ENCODE results near the gene NELFB. TPM values are rescaled to one million over a fixed set of nuclear protein-coding genes. Genes with fewer than 3 reads are reported as not detected.

The NELFB gene
- total RNA-seq, 1 donor from 2014 or later, result 33.9 TPM

GRCh38 chr9:137307255-137308056 is 52.3 kb downstream of the NELFB start:
- H3K9ac ChIP-seq (ENCODE audit: low read depth in 1 of 3, low read length in 3 of 3), result no peak overlapping the region
- H3K4me1 ChIP-seq (ENCODE audit: control insufficient read depth in 3 of 3, insufficient read depth in 3 of 3, low read length in 3 of 3), result peaks cover 39 to 48% (median 41%) of the 10 kb centered on the region in 3 donors
- H3K9me3 ChIP-seq (ENCODE audit: control insufficient read depth in 3 of 3, low read length in 3 of 3), result no peaks in the 10 kb centered on the region
- no peak overlapping the region for H3K4me3 ChIP-seq (ENCODE audit: low read length in 3 of 3)
- H3K27me3 ChIP-seq (ENCODE audit: control insufficient read depth in 3 of 3, insufficient read depth in 3 of 3, low read length in 3 of 3), result peaks cover 25 to 66% (median 42%) of the 10 kb centered on the region in 3 donors
- H3K36me3 ChIP-seq (ENCODE audit: control insufficient read depth in 3 of 3, insufficient read depth in 3 of 3, low read length in 3 of 3), result no peaks in the 10 kb centered on the region
- no peak overlapping the region for H3K27ac ChIP-seq (ENCODE audit: low read depth, low read length)

GRCh38 chr9:137308057-137308619 is 53.0 kb downstream of the NELFB start:
- H3K27me3 ChIP-seq (ENCODE audit: control insufficient read depth in 3 of 3, insufficient read depth in 3 of 3, low read length in 3 of 3), result peaks cover 30 to 64% (median 41%) of the 10 kb centered on the region in 3 donors
- no peak overlapping the region for H3K27ac ChIP-seq (ENCODE audit: low read depth, low read length)
- peaks cover 39 to 45% (median 41%) of the 10 kb centered on the region in 3 donors for H3K4me1 ChIP-seq (ENCODE audit: control insufficient read depth in 3 of 3, insufficient read depth in 3 of 3, low read length in 3 of 3)
- no peaks in the 10 kb centered on the region for H3K36me3 ChIP-seq (ENCODE audit: control insufficient read depth in 3 of 3, insufficient read depth in 3 of 3, low read length in 3 of 3)
- H3K9ac ChIP-seq (ENCODE audit: low read depth in 1 of 3, low read length in 3 of 3), result no peak overlapping the region
- no peaks in the 10 kb centered on the region for H3K9me3 ChIP-seq (ENCODE audit: control insufficient read depth in 3 of 3, low read length in 3 of 3)
- H3K4me3 ChIP-seq (ENCODE audit: low read length in 3 of 3), result no peak overlapping the region

DNA sequence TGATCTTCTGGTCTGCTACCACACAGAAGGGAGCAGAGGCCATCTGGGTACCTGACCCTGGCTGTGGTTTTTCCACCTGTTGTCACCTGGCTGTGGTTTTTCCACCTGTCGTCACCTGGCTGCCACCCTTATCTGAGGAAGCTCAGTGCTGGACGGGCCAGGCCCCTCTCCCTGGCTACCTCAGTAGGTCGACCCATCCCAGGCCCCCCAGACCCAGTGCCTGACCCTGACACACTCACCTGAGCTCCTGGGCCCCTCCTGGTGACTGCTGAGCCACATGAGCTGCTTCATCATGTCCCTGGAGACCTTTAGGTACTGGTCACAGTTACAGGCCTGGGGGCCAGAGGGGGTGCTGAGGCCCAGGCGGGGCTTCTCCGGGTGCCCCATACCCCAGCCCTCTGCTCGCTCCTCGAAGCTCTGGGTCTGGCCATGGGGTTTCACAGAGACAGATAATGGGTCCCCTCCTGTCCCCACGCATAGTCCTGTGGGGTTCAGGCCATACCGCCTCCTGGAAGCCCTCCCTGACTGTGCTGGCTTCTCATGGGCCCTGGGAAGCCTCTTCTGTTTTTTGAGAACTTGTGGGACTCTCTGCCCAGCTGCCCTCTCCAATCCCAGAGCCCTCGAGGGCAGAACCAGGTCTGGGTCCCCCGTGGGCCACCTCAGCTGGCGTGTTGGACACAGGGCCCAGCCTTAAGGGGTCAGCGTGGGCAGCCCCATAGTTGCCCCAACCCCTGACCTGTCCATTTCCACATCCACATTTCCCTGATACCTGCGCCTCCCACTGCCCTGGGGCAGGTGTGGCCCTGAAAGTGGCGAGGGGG is 54.5 kb downstream of the NELFB start:
- H3K9me3 ChIP-seq (ENCODE audit: control insufficient read depth in 3 of 3, low read length in 3 of 3), result no peaks in the 10 kb centered on the region
- H3K27ac ChIP-seq (ENCODE audit: low read depth, low read length), result no peak overlapping the region
- no peak overlapping the region for H3K4me3 ChIP-seq (ENCODE audit: low read length in 3 of 3)
- no peaks in the 10 kb centered on the region for H3K36me3 ChIP-seq (ENCODE audit: control insufficient read depth in 3 of 3, insufficient read depth in 3 of 3, low read length in 3 of 3)
- no peak overlapping the region for H3K9ac ChIP-seq (ENCODE audit: low read depth in 1 of 3, low read length in 3 of 3)
- peaks cover 30 to 31% (median 30%) of the 10 kb centered on the region in 3 donors for H3K4me1 ChIP-seq (ENCODE audit: control insufficient read depth in 3 of 3, insufficient read depth in 3 of 3, low read length in 3 of 3)
- H3K27me3 ChIP-seq (ENCODE audit: control insufficient read depth in 3 of 3, insufficient read depth in 3 of 3, low read length in 3 of 3), result peaks cover 28 to 54% (median 30%) of the 10 kb centered on the region in 3 donors

DNA sequence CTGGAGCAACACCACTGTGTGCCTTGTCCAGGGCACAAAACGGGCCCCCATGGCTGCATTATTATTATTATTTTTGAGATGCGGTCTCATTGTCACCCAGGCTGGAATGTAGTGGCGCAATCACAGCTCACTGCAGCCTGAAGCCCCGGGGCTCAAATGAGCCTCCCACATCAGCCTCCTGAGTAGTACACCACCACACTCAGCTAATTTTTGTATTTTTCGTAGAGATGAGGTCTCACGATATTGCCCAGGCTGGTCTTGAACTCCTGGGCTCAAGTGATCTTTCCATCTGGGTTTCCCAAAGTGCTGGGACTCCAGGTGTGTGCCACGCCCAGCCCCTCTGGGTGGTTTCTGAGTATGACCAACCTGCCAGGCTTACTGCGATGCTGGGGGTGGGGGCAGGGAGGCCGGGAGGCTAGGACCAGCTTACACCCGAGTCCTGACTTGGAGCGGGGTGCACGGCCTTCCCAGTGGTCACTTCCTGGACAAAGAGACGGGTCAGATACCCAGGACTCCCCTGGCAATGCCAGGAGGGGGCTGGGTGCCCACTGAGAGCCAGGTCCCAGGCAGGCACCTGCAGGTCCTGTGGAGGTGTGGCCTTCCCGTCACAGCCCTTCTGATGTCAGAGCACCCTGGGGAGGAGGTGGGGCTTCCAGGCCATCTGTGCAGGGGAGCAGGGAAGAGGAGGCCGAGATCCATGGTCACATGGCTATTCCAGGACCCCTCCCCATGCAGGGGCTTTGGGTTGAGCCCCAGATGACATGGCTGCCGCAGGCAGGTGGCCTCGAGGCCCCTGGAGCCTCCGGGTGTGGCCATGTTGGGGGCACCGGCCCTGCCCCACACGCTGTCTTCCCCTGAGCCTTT is 55.3 kb downstream of the NELFB start:
- H3K9me3 ChIP-seq (ENCODE audit: control insufficient read depth in 3 of 3, low read length in 3 of 3), result no peaks in the 10 kb centered on the region
- H3K4me3 ChIP-seq (ENCODE audit: low read length in 3 of 3), result no peak overlapping the region
- H3K4me1 ChIP-seq (ENCODE audit: control insufficient read depth in 3 of 3, insufficient read depth in 3 of 3, low read length in 3 of 3), result peaks cover 21 to 28% (median 22%) of the 10 kb centered on the region in 3 donors
- H3K27me3 ChIP-seq (ENCODE audit: control insufficient read depth in 3 of 3, insufficient read depth in 3 of 3, low read length in 3 of 3), result peaks cover 24 to 57% (median 30%) of the 10 kb centered on the region in 3 donors
- no peak overlapping the region for H3K27ac ChIP-seq (ENCODE audit: low read depth, low read length)
- peak overlapping the region in 1 of 3 donors; percentile 16 for H3K9ac ChIP-seq (ENCODE audit: low read depth in 1 of 3, low read length in 3 of 3)
- H3K36me3 ChIP-seq (ENCODE audit: control insufficient read depth in 3 of 3, insufficient read depth in 3 of 3, low read length in 3 of 3), result no peaks in the 10 kb centered on the region

DNA sequence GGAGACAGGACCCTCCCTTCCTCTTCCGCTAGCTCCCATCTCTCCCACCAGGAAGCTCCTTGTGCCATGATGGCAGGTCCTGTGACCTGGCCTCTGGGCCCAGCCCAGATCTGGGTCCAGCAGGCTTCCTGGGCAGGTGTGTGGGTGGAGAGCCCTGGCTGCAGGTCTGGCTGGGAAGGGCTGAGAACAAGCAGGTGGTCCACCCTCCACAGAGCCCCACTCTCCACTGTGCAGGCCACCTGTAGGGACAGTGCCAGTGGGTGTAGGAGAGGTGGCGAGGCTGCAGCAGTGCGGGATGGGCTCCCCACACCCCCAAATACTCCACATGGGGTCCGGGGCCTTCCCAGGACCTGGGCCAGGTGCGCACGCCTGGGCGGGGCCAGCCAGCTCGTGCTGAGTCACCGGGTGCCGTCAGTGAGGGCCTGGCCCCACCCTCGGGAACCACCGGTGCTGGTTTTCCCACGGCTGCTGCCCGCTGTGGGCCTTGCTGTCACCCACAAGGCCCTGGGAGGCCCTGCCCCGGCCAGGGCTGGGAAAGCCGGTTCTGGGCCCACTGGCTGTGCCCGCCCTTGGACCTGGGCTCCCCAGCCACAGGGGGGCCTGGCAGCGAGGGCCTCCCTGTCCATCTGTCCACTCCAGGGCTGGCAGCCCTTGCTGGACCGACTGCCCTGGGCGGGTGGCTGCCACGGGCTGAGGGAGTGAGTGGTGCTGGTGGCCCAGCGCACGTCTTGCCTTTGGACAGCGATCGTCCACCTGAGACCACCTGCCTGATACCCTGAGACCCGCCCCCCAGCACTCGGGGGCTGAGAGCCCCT is 56.3 kb downstream of the NELFB start:
- Histone ChIP-seq H3K27ac (ENCODE audit: low read depth, low read length) (no peak overlapping the region), H3K4me3 (ENCODE audit: low read length in 3 of 3) (no peak overlapping the region), H3K4me1 (ENCODE audit: control insufficient read depth in 3 of 3, insufficient read depth in 3 of 3, low read length in 3 of 3) (peaks cover 13 to 19% (median 15%) of the 10 kb centered on the region in 3 donors), H3K9ac (ENCODE audit: low read depth in 1 of 3, low read length in 3 of 3) (peak overlapping the region in 1 of 3 donors; percentile 16), H3K36me3 (ENCODE audit: control insufficient read depth in 3 of 3, insufficient read depth in 3 of 3, low read length in 3 of 3) (no peaks in the 10 kb centered on the region), H3K27me3 (ENCODE audit: control insufficient read depth in 3 of 3, insufficient read depth in 3 of 3, low read length in 3 of 3) (peaks cover 17 to 48% (median 24%) of the 10 kb centered on the region in 3 donors), H3K9me3 (ENCODE audit: control insufficient read depth in 3 of 3, low read length in 3 of 3) (no peaks in the 10 kb centered on the region)

DNA sequence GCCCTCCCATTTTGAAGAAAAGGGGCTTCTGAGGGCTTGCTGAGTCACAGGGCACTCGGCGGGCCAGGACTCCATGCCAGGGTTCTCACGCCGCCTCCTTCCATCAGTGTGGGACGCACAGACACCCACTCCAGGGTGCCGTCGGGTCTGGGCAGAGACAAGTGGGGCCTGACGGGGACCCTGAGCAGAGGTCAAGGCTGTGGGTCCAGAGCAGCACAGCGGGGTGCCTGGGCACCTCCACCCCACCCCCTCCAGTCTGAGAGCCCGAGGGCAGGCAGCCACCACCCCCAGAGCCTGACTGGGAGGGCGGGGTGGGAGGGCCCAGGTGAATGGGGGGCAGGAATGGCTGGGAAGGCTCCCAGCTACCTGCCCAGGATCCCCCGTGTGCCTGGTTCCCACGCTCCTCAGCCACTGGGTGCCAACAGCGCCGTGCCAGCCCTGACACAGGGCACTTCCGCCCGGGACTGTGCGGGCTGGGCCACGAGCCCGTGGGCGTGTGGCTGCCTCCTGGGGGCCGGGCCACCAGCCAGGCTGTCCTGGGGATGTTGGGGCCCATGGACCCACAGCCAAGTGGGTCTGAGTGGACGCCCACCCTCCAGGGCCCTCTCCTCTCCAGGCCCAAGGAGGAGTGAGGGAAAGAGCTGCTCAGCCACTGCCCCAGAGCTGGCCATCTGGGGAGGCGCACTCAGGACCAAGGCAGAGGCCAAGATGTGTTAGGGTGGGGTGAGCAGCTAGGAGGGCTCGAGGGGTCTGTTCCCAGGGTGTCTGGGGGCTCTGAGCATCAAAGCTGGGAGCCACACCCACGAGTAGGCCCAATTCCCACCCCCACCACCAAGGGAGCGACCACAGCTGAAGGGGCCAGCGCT is 57.1 kb downstream of the NELFB start:
- no peaks in the 10 kb centered on the region for H3K36me3 ChIP-seq (ENCODE audit: control insufficient read depth in 3 of 3, insufficient read depth in 3 of 3, low read length in 3 of 3)
- H3K9ac ChIP-seq (ENCODE audit: low read depth in 1 of 3, low read length in 3 of 3), result no peak overlapping the region
- peaks cover 10 to 13% (median 12%) of the 10 kb centered on the region in 3 donors for H3K4me1 ChIP-seq (ENCODE audit: control insufficient read depth in 3 of 3, insufficient read depth in 3 of 3, low read length in 3 of 3)
- no peak overlapping the region for H3K27ac ChIP-seq (ENCODE audit: low read depth, low read length)
- H3K4me3 ChIP-seq (ENCODE audit: low read length in 3 of 3), result no peak overlapping the region
- peaks cover 19 to 48% (median 28%) of the 10 kb centered on the region in 3 donors for H3K27me3 ChIP-seq (ENCODE audit: control insufficient read depth in 3 of 3, insufficient read depth in 3 of 3, low read length in 3 of 3)
- no peaks in the 10 kb centered on the region for H3K9me3 ChIP-seq (ENCODE audit: control insufficient read depth in 3 of 3, low read length in 3 of 3)

DNA sequence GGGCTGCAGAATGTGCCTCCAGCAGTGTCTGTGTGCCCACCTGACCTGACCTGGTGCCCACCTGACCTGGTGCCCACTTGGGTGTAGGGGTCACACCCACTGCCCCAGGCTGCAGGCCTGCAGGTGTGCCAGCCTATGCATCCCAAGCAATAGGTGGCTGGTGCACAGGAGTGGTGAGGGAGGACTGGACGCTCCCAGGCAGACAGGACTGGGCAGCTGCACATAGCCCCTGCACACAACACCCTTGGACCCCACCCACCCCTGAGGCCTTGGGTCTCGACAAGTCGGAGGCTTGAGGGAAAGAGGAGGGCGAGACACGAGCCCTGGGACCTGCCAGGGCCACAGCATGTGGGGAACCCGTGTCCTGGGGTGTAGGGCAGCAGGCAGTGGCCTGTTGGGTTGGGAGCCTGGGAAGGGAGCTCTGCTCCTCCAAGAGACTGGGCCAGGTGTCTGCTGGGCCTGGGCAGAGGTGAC is 57.8 kb downstream of the NELFB start:
- Histone ChIP-seq H3K36me3 (ENCODE audit: control insufficient read depth in 3 of 3, insufficient read depth in 3 of 3, low read length in 3 of 3) (no peaks in the 10 kb centered on the region), H3K4me3 (ENCODE audit: low read length in 3 of 3) (no peak overlapping the region), H3K9ac (ENCODE audit: low read depth in 1 of 3, low read length in 3 of 3) (no peak overlapping the region), H3K4me1 (ENCODE audit: control insufficient read depth in 3 of 3, insufficient read depth in 3 of 3, low read length in 3 of 3) (peaks cover 8 to 12% (median 11%) of the 10 kb centered on the region in 3 donors), H3K9me3 (ENCODE audit: control insufficient read depth in 3 of 3, low read length in 3 of 3) (no peaks in the 10 kb centered on the region), H3K27me3 (ENCODE audit: control insufficient read depth in 3 of 3, insufficient read depth in 3 of 3, low read length in 3 of 3) (peaks cover 20 to 50% (median 29%) of the 10 kb centered on the region in 3 donors), H3K27ac (ENCODE audit: low read depth, low read length) (no peak overlapping the region)

GRCh38 chr9:137313326-137313936 is 58.3 kb downstream of the NELFB start:
- H3K4me1 ChIP-seq (ENCODE audit: control insufficient read depth in 3 of 3, insufficient read depth in 3 of 3, low read length in 3 of 3), result peaks cover 8 to 12% (median 11%) of the 10 kb centered on the region in 3 donors
- H3K4me3 ChIP-seq (ENCODE audit: low read length in 3 of 3), result no peak overlapping the region
- H3K9me3 ChIP-seq (ENCODE audit: control insufficient read depth in 3 of 3, low read length in 3 of 3), result no peaks in the 10 kb centered on the region
- no peak overlapping the region for H3K9ac ChIP-seq (ENCODE audit: low read depth in 1 of 3, low read length in 3 of 3)
- H3K27me3 ChIP-seq (ENCODE audit: control insufficient read depth in 3 of 3, insufficient read depth in 3 of 3, low read length in 3 of 3), result peaks cover 20 to 46% (median 27%) of the 10 kb centered on the region in 3 donors
- H3K27ac ChIP-seq (ENCODE audit: low read depth, low read length), result no peak overlapping the region
- no peaks in the 10 kb centered on the region for H3K36me3 ChIP-seq (ENCODE audit: control insufficient read depth in 3 of 3, insufficient read depth in 3 of 3, low read length in 3 of 3)
